NCI-H1694 treated with DMSO at 0.1 percent for 48 hours (cell line): ENCODE measurements around the gene THBS4.
A peak's percentile ranks its signal among the peaks of the same experiment; 100 is the strongest.

Experiments used
- DNase-seq: peaks from one replicate; lab custom pipeline; 2025; lab: John Stamatoyannopoulos, UW

Gene THBS4

GRCh38 chr5:80116465-80116864 lies 81.3 kb downstream of the THBS4 start:
- DNase-seq, result peak; percentile 39

GRCh38 chr5:80117446-80117845 lies 82.3 kb downstream of the THBS4 start:
- no peak for DNase-seq

- DNase-seq, result peak; percentile 32
Observed at GRCh38 chr5:80119372-80119771, 84.2 kb downstream of the THBS4 start.

- DNase-seq, result no peak
Observed at GRCh38 chr5:80122579-80122978, 87.4 kb downstream of the THBS4 start.

GRCh38 chr5:80124121-80124918 lies 89.2 kb downstream of the THBS4 start:
- no peak for DNase-seq

GRCh38 chr5:80125022-80125961 lies 90.1 kb downstream of the THBS4 start:
- no peak for DNase-seq

- no peak for DNase-seq
Observed at GRCh38 chr5:80125962-80126480, 90.9 kb downstream of the THBS4 start.

GRCh38 chr5:80127116-80127552 lies 92.0 kb downstream of the THBS4 start:
- no peak for DNase-seq

- DNase-seq, result no peak
Observed at GRCh38 chr5:80128141-80128540, 93.0 kb downstream of the THBS4 start.

GRCh38 chr5:80129146-80129545 lies 94.0 kb downstream of the THBS4 start:
- no peak for DNase-seq
